Esophagus squamous epithelium (tissue), 4 donors: ENCODE data around the gene ADGRF5.

Source experiments
- CTCF ChIP-seq, 6 experiments: fragments of 450-650 bp in 4 of 6; fragments of 200-600 bp in 2 of 6; sonication (generic) in 2 of 6; IDR thresholded peaks; one replicate each; pipeline ENCODE4 v1.5.1; 2016 to 2019; ENCODE audit warnings: antibody characterized with exemption in 6 of 6, mild to moderate bottlenecking in 4 of 6, moderate library complexity in 4 of 6
- POLR2A ChIP-seq, 4 donors: fragments of 450-650 bp; IDR thresholded peaks; one replicate each; pipeline ENCODE4 v1.6.1; 2017; ENCODE audit warnings: antibody characterized with exemption in 4 of 4, mild to moderate bottlenecking in 4 of 4, moderate library complexity in 3 of 4

DNA sequence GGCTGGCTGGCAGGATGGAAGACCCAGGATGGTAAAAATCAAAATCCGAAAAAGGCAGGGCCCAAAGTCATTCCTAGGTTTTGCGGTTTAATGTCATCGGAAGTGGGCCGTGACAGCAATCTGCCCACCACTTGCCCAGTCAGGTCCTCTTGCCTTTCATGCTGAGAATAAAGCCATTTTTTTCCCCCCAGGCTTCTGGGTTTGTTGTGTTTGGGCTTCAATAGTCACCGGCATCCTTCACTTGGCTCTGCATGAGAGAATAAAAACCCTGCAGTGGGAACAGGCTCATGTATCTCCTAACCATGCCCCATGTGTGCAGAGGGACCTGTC is 72.4 kb downstream of the ADGRF5 start:
- TF ChIP-seq CTCF (IDR thresholded peaks at IDR 0.05) (no peak), POLR2A (IDR thresholded peaks at IDR 0.05) (no peak)
